ENCODE data around the gene BAD.

DNA sequence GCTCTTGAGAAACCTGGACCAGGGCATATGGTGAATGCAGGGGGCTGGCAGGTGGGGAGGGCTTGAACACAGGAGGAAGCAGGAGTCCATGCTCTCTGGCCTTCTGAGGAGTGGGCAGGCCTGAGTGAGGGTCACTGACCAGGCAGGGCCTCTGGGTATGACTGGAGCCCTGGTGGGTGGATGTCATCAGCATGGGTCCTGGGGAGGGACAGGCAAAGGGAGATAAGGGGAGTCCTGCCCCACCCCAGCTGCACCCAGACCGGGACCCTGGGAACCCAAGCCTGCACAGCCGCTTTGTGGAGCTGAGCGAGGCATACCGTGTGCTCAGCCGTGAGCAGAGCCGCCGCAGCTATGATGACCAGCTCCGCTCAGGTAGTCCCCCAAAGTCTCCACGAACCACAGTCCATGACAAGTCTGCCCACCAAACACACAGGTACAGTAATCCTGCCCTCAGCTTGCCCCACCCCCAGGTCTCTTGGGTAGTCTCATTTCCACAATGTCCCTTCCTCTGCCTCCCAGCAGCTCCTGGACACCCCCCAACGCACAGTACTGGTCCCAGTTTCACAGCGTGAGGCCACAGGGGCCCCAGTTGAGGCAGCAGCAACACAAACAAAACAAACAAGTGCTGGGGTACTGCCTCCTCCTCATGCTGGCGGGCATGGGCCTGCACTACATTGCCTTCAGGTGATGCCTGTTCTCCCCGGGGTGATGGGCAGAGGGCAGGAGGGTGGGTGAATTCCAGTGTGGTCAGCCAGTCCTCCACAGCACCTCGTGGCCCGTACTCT is 52.1 kb downstream of the BAD start:
- TF ChIP-seq, protein P1, sequence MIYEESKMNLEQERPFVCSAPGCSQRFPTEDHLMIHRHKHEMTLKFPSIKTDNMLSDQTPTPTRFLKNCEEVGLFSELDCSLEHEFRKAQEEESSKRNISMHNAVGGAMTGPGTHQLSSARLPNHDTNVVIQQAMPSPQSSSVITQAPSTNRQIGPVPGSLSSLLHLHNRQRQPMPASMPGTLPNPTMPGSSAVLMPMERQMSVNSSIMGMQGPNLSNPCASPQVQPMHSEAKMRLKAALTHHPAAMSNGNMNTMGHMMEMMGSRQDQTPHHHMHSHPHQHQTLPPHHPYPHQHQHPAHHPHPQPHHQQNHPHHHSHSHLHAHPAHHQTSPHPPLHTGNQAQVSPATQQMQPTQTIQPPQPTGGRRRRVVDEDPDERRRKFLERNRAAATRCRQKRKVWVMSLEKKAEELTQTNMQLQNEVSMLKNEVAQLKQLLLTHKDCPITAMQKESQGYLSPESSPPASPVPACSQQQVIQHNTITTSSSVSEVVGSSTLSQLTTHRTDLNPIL (CRISPR knock-in tag; IDR thresholded peaks at IDR 0.05; ENCODE audit: low read depth) = no peak
- TF ChIP-seq TCF4 (CRISPR knock-in tag; IDR thresholded peaks at IDR 0.05; ENCODE audit: borderline replicate concordance) = no peak
- TF ChIP-seq ZNF565 (CRISPR knock-in tag; conservative IDR thresholded peaks at IDR 0.05; ENCODE audit: low read depth) = no peak
- TF ChIP-seq GLIS3 (CRISPR knock-in tag; IDR thresholded peaks at IDR 0.05) = no peak
- no peak for TF ChIP-seq ZFP3 (CRISPR knock-in tag; IDR thresholded peaks at IDR 0.05)
- TF ChIP-seq, protein P2, sequence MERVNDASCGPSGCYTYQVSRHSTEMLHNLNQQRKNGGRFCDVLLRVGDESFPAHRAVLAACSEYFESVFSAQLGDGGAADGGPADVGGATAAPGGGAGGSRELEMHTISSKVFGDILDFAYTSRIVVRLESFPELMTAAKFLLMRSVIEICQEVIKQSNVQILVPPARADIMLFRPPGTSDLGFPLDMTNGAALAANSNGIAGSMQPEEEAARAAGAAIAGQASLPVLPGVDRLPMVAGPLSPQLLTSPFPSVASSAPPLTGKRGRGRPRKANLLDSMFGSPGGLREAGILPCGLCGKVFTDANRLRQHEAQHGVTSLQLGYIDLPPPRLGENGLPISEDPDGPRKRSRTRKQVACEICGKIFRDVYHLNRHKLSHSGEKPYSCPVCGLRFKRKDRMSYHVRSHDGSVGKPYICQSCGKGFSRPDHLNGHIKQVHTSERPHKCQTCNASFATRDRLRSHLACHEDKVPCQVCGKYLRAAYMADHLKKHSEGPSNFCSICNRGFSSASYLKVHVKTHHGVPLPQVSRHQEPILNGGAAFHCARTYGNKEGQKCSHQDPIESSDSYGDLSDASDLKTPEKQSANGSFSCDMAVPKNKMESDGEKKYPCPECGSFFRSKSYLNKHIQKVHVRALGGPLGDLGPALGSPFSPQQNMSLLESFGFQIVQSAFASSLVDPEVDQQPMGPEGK (CRISPR knock-in tag; IDR thresholded peaks at IDR 0.05; ENCODE audit: borderline replicate concordance) = no peak
- no peak for TF ChIP-seq ZNF8 (CRISPR knock-in tag; IDR thresholded peaks at IDR 0.05)
- TF ChIP-seq, protein P3, sequence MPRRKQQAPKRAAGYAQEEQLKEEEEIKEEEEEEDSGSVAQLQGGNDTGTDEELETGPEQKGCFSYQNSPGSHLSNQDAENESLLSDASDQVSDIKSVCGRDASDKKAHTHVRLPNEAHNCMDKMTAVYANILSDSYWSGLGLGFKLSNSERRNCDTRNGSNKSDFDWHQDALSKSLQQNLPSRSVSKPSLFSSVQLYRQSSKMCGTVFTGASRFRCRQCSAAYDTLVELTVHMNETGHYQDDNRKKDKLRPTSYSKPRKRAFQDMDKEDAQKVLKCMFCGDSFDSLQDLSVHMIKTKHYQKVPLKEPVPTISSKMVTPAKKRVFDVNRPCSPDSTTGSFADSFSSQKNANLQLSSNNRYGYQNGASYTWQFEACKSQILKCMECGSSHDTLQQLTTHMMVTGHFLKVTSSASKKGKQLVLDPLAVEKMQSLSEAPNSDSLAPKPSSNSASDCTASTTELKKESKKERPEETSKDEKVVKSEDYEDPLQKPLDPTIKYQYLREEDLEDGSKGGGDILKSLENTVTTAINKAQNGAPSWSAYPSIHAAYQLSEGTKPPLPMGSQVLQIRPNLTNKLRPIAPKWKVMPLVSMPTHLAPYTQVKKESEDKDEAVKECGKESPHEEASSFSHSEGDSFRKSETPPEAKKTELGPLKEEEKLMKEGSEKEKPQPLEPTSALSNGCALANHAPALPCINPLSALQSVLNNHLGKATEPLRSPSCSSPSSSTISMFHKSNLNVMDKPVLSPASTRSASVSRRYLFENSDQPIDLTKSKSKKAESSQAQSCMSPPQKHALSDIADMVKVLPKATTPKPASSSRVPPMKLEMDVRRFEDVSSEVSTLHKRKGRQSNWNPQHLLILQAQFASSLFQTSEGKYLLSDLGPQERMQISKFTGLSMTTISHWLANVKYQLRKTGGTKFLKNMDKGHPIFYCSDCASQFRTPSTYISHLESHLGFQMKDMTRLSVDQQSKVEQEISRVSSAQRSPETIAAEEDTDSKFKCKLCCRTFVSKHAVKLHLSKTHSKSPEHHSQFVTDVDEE (CRISPR knock-in tag; IDR thresholded peaks at IDR 0.05) = no peak
- TF ChIP-seq, protein P4, sequence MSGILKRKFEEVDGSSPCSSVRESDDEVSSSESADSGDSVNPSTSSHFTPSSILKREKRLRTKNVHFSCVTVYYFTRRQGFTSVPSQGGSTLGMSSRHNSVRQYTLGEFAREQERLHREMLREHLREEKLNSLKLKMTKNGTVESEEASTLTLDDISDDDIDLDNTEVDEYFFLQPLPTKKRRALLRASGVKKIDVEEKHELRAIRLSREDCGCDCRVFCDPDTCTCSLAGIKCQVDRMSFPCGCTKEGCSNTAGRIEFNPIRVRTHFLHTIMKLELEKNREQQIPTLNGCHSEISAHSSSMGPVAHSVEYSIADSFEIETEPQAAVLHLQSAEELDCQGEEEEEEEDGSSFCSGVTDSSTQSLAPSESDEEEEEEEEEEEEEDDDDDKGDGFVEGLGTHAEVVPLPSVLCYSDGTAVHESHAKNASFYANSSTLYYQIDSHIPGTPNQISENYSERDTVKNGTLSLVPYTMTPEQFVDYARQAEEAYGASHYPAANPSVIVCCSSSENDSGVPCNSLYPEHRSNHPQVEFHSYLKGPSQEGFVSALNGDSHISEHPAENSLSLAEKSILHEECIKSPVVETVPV (CRISPR knock-in tag; IDR thresholded peaks at IDR 0.05) = no peak
- no peak for TF ChIP-seq ARNTL (CRISPR knock-in tag; IDR thresholded peaks at IDR 0.05; ENCODE audit: borderline replicate concordance, low read depth)
- TF ChIP-seq TOX (CRISPR knock-in tag; IDR thresholded peaks at IDR 0.05; ENCODE audit: borderline replicate concordance) = no peak
